CD14-positive monocyte (primary cell): ENCODE data around the gene TAF10. TPM values are rescaled to one million over a fixed set of nuclear protein-coding genes. Genes with fewer than 3 reads are reported as not detected.

ENCODE experiments used
- DNase-seq, 3 donors: peaks; one replicate each; pipeline ENCODE4 v3.0.0-alpha.2; 2011 to 2022
- H2AFZ ChIP-seq: 2 replicates; pipeline ENCODE4 v1.6.0; 2012; ENCODE audit warnings: mild to moderate bottlenecking, low read depth, low read length, inconsistent platforms; ENCODE audit not compliant: insufficient read depth, poor library complexity, severe bottlenecking
- H3K27ac ChIP-seq, 2 donors: 1 replicate in 1 of 2; 2 replicates in 1 of 2; pipeline ENCODE4 v1.5.1; 2012 to 2013; ENCODE audit warnings: low read length in 2 of 2, control low read depth in 1 of 2, inconsistent platforms in 1 of 2, low read depth in 1 of 2, mild to moderate bottlenecking in 1 of 2
- H3K27me3 ChIP-seq, 2 donors: one replicate each; pipeline versions ENCODE4 v1.6.0 to v1.6.1; 2011 to 2013; ENCODE audit warnings: low read length in 2 of 2; ENCODE audit not compliant: control insufficient read depth in 2 of 2, insufficient read depth in 2 of 2
- H3K36me3 ChIP-seq, 2 donors: replicated peaks in 1 of 2; 1 replicate in 1 of 2; 2 replicates in 1 of 2; pipeline versions ENCODE4 v1.5.1 to v1.6.1; 2012 to 2013; ENCODE audit warnings: low read length in 2 of 2, control low read depth in 1 of 2, inconsistent platforms in 1 of 2, mild to moderate bottlenecking in 1 of 2; ENCODE audit not compliant: insufficient read depth in 2 of 2, control insufficient read depth in 1 of 2
- H3K4me1 ChIP-seq, 2 donors: 1 replicate in 1 of 2; 2 replicates in 1 of 2; pipeline versions ENCODE4 v1.5.1 to v1.6.1; 2012 to 2013; ENCODE audit warnings: low read length in 2 of 2, control low read depth in 1 of 2, inconsistent platforms in 1 of 2, mild to moderate bottlenecking in 1 of 2, moderate library complexity in 1 of 2; ENCODE audit not compliant: insufficient read depth in 2 of 2, control insufficient read depth in 1 of 2
- H3K4me2 ChIP-seq: replicated peaks from 2 replicates; pipeline ENCODE3; 2012; ENCODE audit warnings: low read length, moderate library complexity, mild to moderate bottlenecking; ENCODE audit not compliant: poor library complexity, severe bottlenecking; ENCODE audit errors: extremely low read depth
- H3K4me3 ChIP-seq, 3 experiments: fragments of 200-600 bp in 1 of 3; sonication (generic) in 1 of 3; replicated peaks in 1 of 3; 1 replicate in 2 of 3; 2 replicates in 1 of 3; pipeline ENCODE4 v1.5.1; 2011 to 2013; ENCODE audit warnings: low read length in 3 of 3, mild to moderate bottlenecking in 3 of 3, control low read depth in 2 of 3, low read depth in 2 of 3, inconsistent platforms in 1 of 3, moderate library complexity in 1 of 3
- H3K79me2 ChIP-seq: 2 replicates; pipeline ENCODE4 v1.6.0; 2012; ENCODE audit warnings: mild to moderate bottlenecking, control low read depth, inconsistent platforms, low read length, moderate library complexity; ENCODE audit not compliant: insufficient read depth
- H3K9ac ChIP-seq: 2 replicates; pipeline ENCODE4 v1.6.0; 2017; ENCODE audit warnings: low read length, mild to moderate bottlenecking; ENCODE audit not compliant: insufficient read depth, poor library complexity, severe bottlenecking
- H3K9me3 ChIP-seq, 2 donors: replicated peaks in 1 of 2; 1 replicate in 1 of 2; 2 replicates in 1 of 2; pipeline versions ENCODE4 v1.5.1 to v1.6.1; 2012 to 2013; ENCODE audit warnings: low read length in 2 of 2, control low read depth in 1 of 2; ENCODE audit not compliant: control insufficient read depth in 1 of 2, insufficient read depth in 1 of 2
- H4K20me1 ChIP-seq: 2 replicates; pipeline ENCODE4 v1.6.0; 2012; ENCODE audit warnings: mild to moderate bottlenecking, low read length, control low read depth, moderate library complexity; ENCODE audit not compliant: insufficient read depth
- H3K27ac Mint-ChIP-seq, 7 donors: one replicate each; pipeline ENCODE4 v1.8.0; 2020; ENCODE audit warnings: mild to moderate bottlenecking in 7 of 7, mixed read lengths in 7 of 7, moderate library complexity in 6 of 7, inconsistent platforms in 2 of 7
- H3K27me3 Mint-ChIP-seq, 3 donors: one replicate each; pipeline ENCODE4 v1.8.0; 2021 to 2022; ENCODE audit warnings: low read depth in 3 of 3, mild to moderate bottlenecking in 3 of 3, mixed read lengths in 3 of 3, moderate library complexity in 3 of 3, inconsistent platforms in 1 of 3
- H3K36me3 Mint-ChIP-seq, 2 donors: one replicate each; pipeline ENCODE4 v1.8.0; 2020; ENCODE audit warnings: mixed read lengths in 2 of 2, inconsistent platforms in 1 of 2, mild to moderate bottlenecking in 1 of 2
- H3K4me1 Mint-ChIP-seq: one replicate; pipeline ENCODE4 v1.8.0; 2020; ENCODE audit warnings: mild to moderate bottlenecking, mixed read lengths
- H3K4me3 Mint-ChIP-seq, 2 donors: one replicate each; pipeline ENCODE4 v1.8.0; 2020; ENCODE audit warnings: mild to moderate bottlenecking in 2 of 2, mixed read lengths in 2 of 2, moderate library complexity in 1 of 2
- H3K9me3 Mint-ChIP-seq, 7 donors: one replicate each; pipeline ENCODE4 v1.8.0; 2020 to 2022; ENCODE audit warnings: mixed read lengths in 7 of 7, mild to moderate bottlenecking in 6 of 7, moderate library complexity in 6 of 7, inconsistent platforms in 2 of 7
- WGBS: methylation state at CpG from one replicate; pipeline ENCODE4 v1.1.5; 2013; ENCODE audit warnings: missing lambda C conversion rate; ENCODE audit not compliant: insufficient coverage; 5-methylcytosine and 5-hydroxymethylcytosine counted together
- intact Hi-C, 2 donors: fragments of 100-400 bp; cut with micrococcal nuclease; formaldehyde crosslinking; loops; one replicate each; pipeline versions ENCODE4 v1.15.0 to v1.15.1; 2023
- polyA plus RNA-seq, 3 donors: library from polyadenylated mRNA; depleted of rRNA in 1 of 3; unstranded in 2 of 3; stranded (reverse) in 1 of 3; fragments of 300-500 nt in 2 of 3; fragments of >200 nt in 1 of 3; fragmentation: Illumina TruSeq in 2 of 3; gene quantifications; 1 replicate in 2 of 3; 2 replicates in 1 of 3; pipeline ENCODE4 v1.2.3, GENCODE V29; 2012 to 2021
- TF ChIP-seq, protein P1 (sequence below): fragments of 200-600 bp; IDR thresholded peaks from one replicate; pipeline ENCODE4 v1.8.0; 2022; ENCODE audit warnings: antibody characterized with exemption, mild to moderate bottlenecking

The TAF10 gene
- polyA plus RNA-seq, 3 donors, result 137 to 233 (median 232) TPM

DNA sequence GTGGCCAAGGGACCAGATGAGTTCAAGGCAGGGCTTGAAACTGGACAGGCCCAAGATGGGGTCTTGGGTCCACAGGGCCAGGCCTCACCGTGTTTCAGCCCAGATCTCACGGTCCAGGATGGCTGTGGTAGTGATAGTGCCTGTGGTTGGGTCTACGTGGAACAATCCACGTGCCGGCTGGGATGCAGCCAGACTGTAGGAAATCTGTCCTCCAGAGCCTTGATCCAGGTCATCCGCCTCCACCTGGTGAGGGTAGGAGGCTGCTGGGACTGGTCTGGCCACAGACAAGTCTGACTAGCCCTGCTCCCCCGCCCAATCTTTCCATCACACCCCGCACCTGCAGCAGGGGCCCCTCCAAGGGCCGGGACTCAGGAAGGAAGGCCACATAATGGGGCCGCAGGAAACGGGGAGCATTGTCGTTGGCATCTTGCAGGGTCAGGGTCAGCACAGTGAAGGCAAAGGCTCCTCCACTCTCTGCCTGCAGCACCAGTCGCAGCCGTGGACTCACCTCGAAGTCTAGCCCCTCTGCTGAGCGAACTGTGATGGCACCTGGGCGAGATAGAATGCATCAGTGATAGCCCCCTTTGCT is 13.9 kb upstream of the TAF10 start:
- Histone ChIP-seq H3K27me3 (no peaks in the 10 kb centered on the region), H3K4me2 (no peak overlapping the region), H3K4me1 (peaks cover 10 to 13% of the 10 kb centered on the region in 2 donors), H3K4me3 (no peak overlapping the region), H2AFZ (no peak overlapping the region), H3K36me3 (no peaks in the 10 kb centered on the region), H3K27ac (no peak overlapping the region), H3K79me2 (no peaks in the 10 kb centered on the region), H3K9me3 (no peaks in the 10 kb centered on the region), H3K9ac (no peak overlapping the region), H4K20me1 (no peaks in the 10 kb centered on the region)
- H3K27ac Mint-ChIP-seq, result no peak overlapping the region
- H3K27me3 Mint-ChIP-seq, result no peaks in the 10 kb centered on the region
- H3K36me3 Mint-ChIP-seq, result no peaks in the 10 kb centered on the region
- DNase-seq, result no peak
- peaks cover 0 to 9% (median 0%) of the 10 kb centered on the region in 7 donors for H3K9me3 Mint-ChIP-seq
- intact Hi-C loops, result no loop called here
- 92% methylated on average over 15 of the region's 17 CpGs for WGBS
- H3K4me1 Mint-ChIP-seq, result peaks cover 7% of the 10 kb centered on the region
- H3K4me3 Mint-ChIP-seq, result no peak overlapping the region
- TF ChIP-seq, protein P1, sequence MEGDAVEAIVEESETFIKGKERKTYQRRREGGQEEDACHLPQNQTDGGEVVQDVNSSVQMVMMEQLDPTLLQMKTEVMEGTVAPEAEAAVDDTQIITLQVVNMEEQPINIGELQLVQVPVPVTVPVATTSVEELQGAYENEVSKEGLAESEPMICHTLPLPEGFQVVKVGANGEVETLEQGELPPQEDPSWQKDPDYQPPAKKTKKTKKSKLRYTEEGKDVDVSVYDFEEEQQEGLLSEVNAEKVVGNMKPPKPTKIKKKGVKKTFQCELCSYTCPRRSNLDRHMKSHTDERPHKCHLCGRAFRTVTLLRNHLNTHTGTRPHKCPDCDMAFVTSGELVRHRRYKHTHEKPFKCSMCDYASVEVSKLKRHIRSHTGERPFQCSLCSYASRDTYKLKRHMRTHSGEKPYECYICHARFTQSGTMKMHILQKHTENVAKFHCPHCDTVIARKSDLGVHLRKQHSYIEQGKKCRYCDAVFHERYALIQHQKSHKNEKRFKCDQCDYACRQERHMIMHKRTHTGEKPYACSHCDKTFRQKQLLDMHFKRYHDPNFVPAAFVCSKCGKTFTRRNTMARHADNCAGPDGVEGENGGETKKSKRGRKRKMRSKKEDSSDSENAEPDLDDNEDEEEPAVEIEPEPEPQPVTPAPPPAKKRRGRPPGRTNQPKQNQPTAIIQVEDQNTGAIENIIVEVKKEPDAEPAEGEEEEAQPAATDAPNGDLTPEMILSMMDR, result no peak

DNA sequence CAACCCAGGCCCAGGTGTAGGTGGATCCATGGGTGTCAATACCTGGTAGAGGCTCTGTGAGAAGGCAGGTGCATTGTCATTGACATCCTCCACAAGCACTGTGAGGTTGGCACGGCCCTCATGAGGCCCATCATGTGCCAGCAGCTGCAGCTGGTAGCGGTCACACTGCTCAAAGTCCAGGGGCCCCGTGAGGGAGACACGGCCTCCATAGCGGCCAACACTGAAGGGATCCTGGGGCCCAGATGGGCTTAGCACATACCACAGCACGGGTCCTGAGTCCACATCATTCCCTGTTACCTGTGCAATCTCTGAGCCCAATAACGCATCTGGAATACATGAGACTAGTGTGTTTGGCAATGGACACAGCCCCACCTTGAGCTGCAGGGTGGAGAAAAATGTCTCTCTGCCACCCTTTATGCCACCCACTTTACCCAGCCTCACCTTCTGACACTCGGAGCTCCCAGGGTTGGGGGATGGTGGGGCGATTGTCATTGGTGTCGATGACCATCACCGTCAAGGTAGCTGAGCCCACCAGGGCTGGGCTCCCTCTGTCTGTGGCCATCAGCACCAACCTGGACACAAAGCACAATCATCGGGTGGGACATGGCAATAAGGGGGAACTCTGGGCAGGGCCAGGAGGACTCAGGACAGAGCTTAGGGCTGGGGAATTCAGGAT is 13.3 kb upstream of the TAF10 start:
- Histone ChIP-seq H2AFZ (no peak overlapping the region), H3K79me2 (no peaks in the 10 kb centered on the region), H3K27ac (no peak overlapping the region), H4K20me1 (no peaks in the 10 kb centered on the region), H3K4me1 (peaks cover 16 to 19% of the 10 kb centered on the region in 2 donors), H3K4me2 (no peak overlapping the region), H3K9ac (no peak overlapping the region), H3K9me3 (no peaks in the 10 kb centered on the region), H3K36me3 (no peaks in the 10 kb centered on the region), H3K4me3 (no peak overlapping the region), H3K27me3 (no peaks in the 10 kb centered on the region)
- no peak overlapping the region for H3K4me3 Mint-ChIP-seq
- TF ChIP-seq, protein P1, result no peak
- H3K27me3 Mint-ChIP-seq, result no peaks in the 10 kb centered on the region
- no peak overlapping the region for H3K27ac Mint-ChIP-seq
- peaks cover 0 to 6% (median 0%) of the 10 kb centered on the region in 7 donors for H3K9me3 Mint-ChIP-seq
- H3K36me3 Mint-ChIP-seq, result no peaks in the 10 kb centered on the region
- 95% methylated on average over 11 of the region's 12 CpGs for WGBS
- intact Hi-C loops, result no loop called here
- peaks cover 7% of the 10 kb centered on the region for H3K4me1 Mint-ChIP-seq
- DNase-seq, result no peak
